Retinal pigment epithelial cell (primary cell): Measurements from ENCODE around the gene TRIO.
"Not testable (repeated sequence)": the region's sequence is repeated elsewhere in the genome, so short reads cannot be mapped to it uniquely, and the experiment has no call there.

ENCODE experiments used
- DNase-seq: peaks from one replicate; pipeline ENCODE4 v3.0.0-alpha.2; 2010; ENCODE audit warnings: low read depth
- H3K4me3 ChIP-seq: 2 replicates; pipeline ENCODE4 v1.5.1; 2011; ENCODE audit warnings: mild to moderate bottlenecking, low read length, control low read depth, moderate library complexity
- TF ChIP-seq, protein P1 (sequence below): conservative IDR thresholded peaks from 2 replicates; pipeline ENCODE4 v1.5.1; 2011; ENCODE audit warnings: low read depth, low read length, control low read depth, inconsistent platforms

Gene TRIO

GRCh38 chr5:14545308-14545707 lies 402.2 kb downstream of the TRIO start:
- no peak overlapping the region for H3K4me3 ChIP-seq
- DNase-seq = no peak
- TF ChIP-seq, protein P1, sequence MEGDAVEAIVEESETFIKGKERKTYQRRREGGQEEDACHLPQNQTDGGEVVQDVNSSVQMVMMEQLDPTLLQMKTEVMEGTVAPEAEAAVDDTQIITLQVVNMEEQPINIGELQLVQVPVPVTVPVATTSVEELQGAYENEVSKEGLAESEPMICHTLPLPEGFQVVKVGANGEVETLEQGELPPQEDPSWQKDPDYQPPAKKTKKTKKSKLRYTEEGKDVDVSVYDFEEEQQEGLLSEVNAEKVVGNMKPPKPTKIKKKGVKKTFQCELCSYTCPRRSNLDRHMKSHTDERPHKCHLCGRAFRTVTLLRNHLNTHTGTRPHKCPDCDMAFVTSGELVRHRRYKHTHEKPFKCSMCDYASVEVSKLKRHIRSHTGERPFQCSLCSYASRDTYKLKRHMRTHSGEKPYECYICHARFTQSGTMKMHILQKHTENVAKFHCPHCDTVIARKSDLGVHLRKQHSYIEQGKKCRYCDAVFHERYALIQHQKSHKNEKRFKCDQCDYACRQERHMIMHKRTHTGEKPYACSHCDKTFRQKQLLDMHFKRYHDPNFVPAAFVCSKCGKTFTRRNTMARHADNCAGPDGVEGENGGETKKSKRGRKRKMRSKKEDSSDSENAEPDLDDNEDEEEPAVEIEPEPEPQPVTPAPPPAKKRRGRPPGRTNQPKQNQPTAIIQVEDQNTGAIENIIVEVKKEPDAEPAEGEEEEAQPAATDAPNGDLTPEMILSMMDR = no peak

DNA sequence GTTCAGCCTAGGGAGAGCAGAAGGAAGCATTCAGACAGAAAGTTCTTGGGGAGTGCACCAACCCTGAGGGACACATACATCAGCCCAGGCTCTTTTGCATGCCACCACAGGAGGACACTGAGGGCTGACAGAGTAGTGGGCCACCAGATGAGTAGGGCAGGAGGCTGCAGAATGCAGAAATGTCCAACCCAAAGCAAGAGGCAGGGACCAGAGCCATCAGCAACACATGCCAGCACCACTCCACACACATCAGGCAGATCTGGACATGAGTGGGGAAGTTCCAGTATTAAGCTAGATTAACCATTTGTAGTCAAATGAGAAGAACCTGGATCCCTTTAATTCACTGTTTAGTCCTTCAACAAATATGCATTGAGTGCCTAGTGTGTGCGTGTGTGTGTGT lies 402.7 kb downstream of the TRIO start:
- TF ChIP-seq, protein P1 = no peak
- DNase-seq = no peak
- no peak overlapping the region for H3K4me3 ChIP-seq

DNA sequence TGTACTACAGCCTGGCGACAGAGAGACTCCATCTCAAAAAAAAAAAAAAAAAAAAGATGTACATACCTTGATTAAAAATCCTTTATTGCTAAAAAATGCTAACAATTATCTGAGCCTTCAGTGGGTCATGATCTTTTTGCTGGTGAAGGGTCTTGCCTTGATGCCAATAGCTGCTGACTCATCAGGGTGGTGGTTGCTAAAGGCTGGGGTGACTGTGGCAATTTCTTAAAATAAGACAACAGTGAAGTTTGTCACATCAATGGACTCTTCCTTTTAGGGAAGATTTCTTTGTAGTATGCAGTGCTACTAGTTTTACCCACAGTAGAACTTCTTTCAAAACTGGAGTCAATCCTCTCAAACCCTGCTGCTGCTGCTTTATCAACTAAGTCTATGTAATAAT lies 404.5 kb downstream of the TRIO start:
- no peak for DNase-seq
- H3K4me3 ChIP-seq = no peak overlapping the region
- TF ChIP-seq, protein P1 = no peak

DNA sequence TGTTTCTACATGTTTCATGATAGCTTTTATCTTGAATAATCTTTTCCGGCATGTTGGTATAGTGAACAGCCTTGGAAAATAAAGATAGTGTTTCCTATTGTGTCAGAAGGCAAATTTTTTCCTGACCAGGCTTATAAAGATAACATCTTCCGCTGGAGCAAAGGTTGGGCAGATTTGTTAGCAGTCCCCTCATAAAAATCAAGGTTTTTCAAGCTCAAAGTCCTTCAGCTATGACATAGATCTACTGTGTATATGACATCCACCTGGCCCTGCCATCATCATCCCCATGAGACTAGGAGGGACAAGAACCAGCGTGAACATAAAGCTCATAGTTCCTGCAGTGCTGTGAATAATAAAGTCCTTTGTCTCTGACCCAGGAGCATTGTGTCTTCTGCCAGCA lies 408.1 kb downstream of the TRIO start:
- no peak for DNase-seq
- TF ChIP-seq, protein P1 = no peak
- no peak overlapping the region for H3K4me3 ChIP-seq

DNA sequence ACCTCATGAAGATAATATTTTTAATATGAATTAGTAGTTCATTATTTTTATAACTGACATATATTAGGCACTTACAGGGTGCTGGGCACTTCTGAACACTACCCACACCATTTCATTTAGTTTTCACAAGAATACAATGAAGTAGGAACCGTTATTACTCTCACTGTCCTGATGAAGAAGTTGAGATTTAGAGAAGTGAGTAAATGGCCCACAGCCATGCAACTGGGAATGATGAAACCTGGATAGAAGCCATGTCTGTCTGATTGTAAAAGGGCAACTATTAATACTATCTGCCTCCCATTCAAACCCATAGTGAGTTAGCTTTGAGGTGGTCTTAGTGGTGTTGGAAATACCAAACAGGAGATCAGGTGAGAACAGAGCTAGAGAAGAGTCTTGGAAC lies 408.9 kb downstream of the TRIO start:
- H3K4me3 ChIP-seq = no peak overlapping the region
- DNase-seq = no peak

DNA sequence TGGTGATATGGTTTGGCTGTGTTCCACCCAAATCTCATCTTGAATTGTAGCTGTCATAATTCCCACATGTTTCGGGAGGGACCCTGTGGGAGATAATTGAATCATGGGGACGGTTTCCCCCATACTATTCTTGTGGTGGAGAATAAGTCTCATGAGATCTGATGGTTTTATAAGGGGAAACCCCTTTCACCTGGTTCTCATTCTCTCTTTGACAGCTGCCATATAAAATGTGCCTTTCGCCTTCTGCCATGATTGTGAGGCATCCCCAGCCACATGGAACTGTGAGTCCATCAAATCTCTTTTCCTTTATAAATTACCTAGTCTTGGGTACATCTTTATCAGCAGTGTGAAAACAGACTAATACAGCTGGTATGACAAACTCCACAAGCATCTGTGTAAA lies 411.1 kb downstream of the TRIO start:
- H3K4me3 ChIP-seq, DNase-seq: not testable (repeated sequence)

More for the DNA sequence above, 408.9 kb downstream of the TRIO start:
- TF ChIP-seq, protein P1 = no peak

GRCh38 chr5:14556015-14556414 lies 412.9 kb downstream of the TRIO start:
- no peak for DNase-seq
- TF ChIP-seq, protein P1 = no peak

GRCh38 chr5:14557203-14557770 lies 414.1 kb downstream of the TRIO start:
- H3K4me3 ChIP-seq = no peak overlapping the region
- no peak for DNase-seq
- TF ChIP-seq, protein P1 = no peak

More at GRCh38 chr5:14556015-14556414, 412.9 kb downstream of the TRIO start:
- H3K4me3 ChIP-seq = no peak overlapping the region
